NT2/D1 (cell line): Measurements from ENCODE around the gene ARHGAP8.

Experiments
- DNase-seq: peaks from one replicate; pipeline ENCODE4 v3.0.0-alpha.2; 2011; ENCODE audit warnings: low read depth, low spot score
- H3K27me3 ChIP-seq: 2 replicates; pipeline ENCODE4 v1.6.0; 2011; ENCODE audit warnings: mild to moderate bottlenecking; ENCODE audit not compliant: insufficient read length, insufficient read depth
- H3K36me3 ChIP-seq: 2 replicates; pipeline ENCODE4 v1.6.1; 2011; ENCODE audit warnings: mild to moderate bottlenecking, low read length, mixed read lengths; ENCODE audit not compliant: insufficient read depth, insufficient read length
- H3K4me1 ChIP-seq: 2 replicates; pipeline ENCODE4 v1.5.1; 2011; ENCODE audit not compliant: insufficient read depth, insufficient read length
- H3K4me3 ChIP-seq: 2 replicates; pipeline ENCODE4 v1.5.1; 2011; ENCODE audit warnings: low read depth; ENCODE audit not compliant: insufficient read length
- H3K9ac ChIP-seq: 2 replicates; pipeline ENCODE4 v1.6.0; 2011; ENCODE audit warnings: low read depth; ENCODE audit not compliant: insufficient read length
- H3K9me3 ChIP-seq: 2 replicates; pipeline ENCODE4 v1.5.1; 2011; ENCODE audit warnings: mild to moderate bottlenecking, low read length; ENCODE audit not compliant: insufficient read depth
- SUZ12 ChIP-seq: IDR thresholded peaks from 2 replicates; pipeline ENCODE4 v1.6.1; 2011; ENCODE audit not compliant: insufficient read length, insufficient read depth; ENCODE audit errors: extremely low read depth
- YY1 ChIP-seq: IDR thresholded peaks from 2 replicates; pipeline ENCODE4 v1.6.1; 2011; ENCODE audit not compliant: insufficient read length, insufficient read depth
- ZNF274 ChIP-seq: IDR thresholded peaks from 2 replicates; pipeline ENCODE4 v1.6.1; 2011; ENCODE audit warnings: mild to moderate bottlenecking, low read depth, low read length

Gene ARHGAP8

GRCh38 chr22:44906248-44906936, 154.0 kb downstream of the ARHGAP8 start:
- Histone ChIP-seq H3K4me1 (peaks cover 6% of the 10 kb centered on the region), H3K9me3 (peaks cover 13% of the 10 kb centered on the region; the same call in 1 of the 2 replicates), H3K9ac (no peak overlapping the region), H3K4me3 (no peak overlapping the region), H3K27me3 (no peaks in the 10 kb centered on the region), H3K36me3 (peaks cover 17% of the 10 kb centered on the region)
- DNase-seq: no peak
- TF ChIP-seq YY1 (no peak), ZNF274 (no peak), SUZ12 (no peak)

- Histone ChIP-seq H3K36me3 (peaks cover 22% of the 10 kb centered on the region), H3K9ac (no peak overlapping the region), H3K4me3 (no peak overlapping the region), H3K9me3 (peaks cover 13% of the 10 kb centered on the region; the same call in 1 of the 2 replicates), H3K27me3 (no peaks in the 10 kb centered on the region), H3K4me1 (peaks cover 6% of the 10 kb centered on the region)
- DNase-seq: no peak
- TF ChIP-seq YY1 (no peak), ZNF274 (no peak)
Observed at GRCh38 chr22:44906999-44907644, 154.7 kb downstream of the ARHGAP8 start.

DNA sequence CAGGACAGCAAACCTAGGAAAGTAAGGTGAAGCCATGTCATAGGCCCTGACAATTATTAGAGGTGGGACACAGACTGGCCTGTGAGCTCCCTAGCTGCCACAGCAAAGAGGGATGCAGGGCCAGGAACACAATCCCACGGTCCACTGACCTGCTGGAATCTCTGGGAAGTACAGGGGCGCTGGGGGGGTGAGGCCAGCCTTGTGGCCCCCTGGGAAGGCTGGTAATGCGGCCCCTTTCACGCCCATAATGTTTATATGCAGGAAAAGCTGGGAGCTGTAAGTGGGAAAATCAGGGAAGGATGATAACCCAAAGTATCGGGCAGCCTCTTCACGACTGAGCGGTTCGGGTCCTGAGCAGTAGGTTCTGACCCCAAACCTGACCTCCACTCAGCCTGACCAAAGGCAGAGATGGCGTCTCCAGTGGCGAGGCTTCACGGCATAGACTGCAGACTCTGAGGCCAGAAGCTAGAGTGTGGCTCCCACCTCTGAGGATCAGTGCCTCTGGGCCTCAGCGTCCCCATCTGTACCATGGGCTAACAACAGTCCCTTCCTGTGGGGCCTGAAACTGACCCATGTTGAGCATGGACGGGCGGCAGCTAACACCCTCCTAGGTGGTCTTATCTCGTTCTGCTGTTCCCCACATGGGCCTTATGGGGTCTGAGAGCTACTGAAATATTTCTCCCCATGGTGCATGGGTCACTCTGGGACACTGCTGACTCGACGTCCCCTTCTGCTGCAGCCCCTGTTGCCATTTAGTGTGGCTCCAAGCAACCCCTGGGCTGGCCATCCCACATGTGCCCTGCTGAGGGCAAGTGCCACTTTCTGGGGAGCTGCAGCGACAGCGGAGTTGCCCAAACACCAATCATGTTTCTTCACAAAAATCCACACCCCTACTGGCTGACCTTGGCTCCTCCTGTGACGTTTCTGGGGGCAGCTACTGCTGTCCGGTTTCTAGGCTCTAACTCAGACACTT, 155.7 kb downstream of the ARHGAP8 start:
- peaks cover 6% of the 10 kb centered on the region for H3K4me1 ChIP-seq
- DNase-seq: no peak
- peaks cover 25% of the 10 kb centered on the region for H3K36me3 ChIP-seq
- no peak for TF ChIP-seq SUZ12
- TF ChIP-seq YY1: no peak
- no peak for TF ChIP-seq ZNF274
- H3K27me3 ChIP-seq: no peaks in the 10 kb centered on the region
- no peak overlapping the region for H3K4me3 ChIP-seq
- no peak overlapping the region for H3K9ac ChIP-seq
- H3K9me3 ChIP-seq: peaks cover 19% of the 10 kb centered on the region; the same call in 1 of the 2 replicates

GRCh38 chr22:44909241-44909640, 156.9 kb downstream of the ARHGAP8 start:
- Histone ChIP-seq H3K4me3 (no peak overlapping the region), H3K9me3 (peaks cover 23% of the 10 kb centered on the region; the same call in 1 of the 2 replicates), H3K27me3 (no peaks in the 10 kb centered on the region), H3K9ac (no peak overlapping the region), H3K4me1 (peaks cover 6% of the 10 kb centered on the region), H3K36me3 (peaks cover 31% of the 10 kb centered on the region)
- no peak for DNase-seq
- TF ChIP-seq ZNF274 (no peak), YY1 (no peak)
